ENCODE data around the gene APLP2.

GRCh38 chr11:130070109-130070845 is 583 bp downstream of the APLP2 start:
- TF ChIP-seq EZH2phosphoT487 (IDR thresholded peaks at IDR 0.05; ENCODE audit: unreplicated experiment) (no peak), EZH2 (IDR thresholded peaks at IDR 0.05; ENCODE audit: low read depth, unreplicated experiment) (no peak), ETS1 (IDR thresholded peaks at IDR 0.05) (no peak), POLR2AphosphoS5 (IDR thresholded peaks at IDR 0.05; ENCODE audit: low read depth) (no peak), REST (IDR thresholded peaks at IDR 0.05; ENCODE audit: unreplicated experiment) (no peak), CREB1 (CRISPR knock-in tag; IDR thresholded peaks at IDR 0.05; ENCODE audit: low read depth) (no peak), ZNF331 (CRISPR knock-in tag; IDR thresholded peaks at IDR 0.05; ENCODE audit: low read depth) (no peak), ZNF114 (CRISPR knock-in tag; IDR thresholded peaks at IDR 0.05) (no peak), JUNB (IDR thresholded peaks at IDR 0.05; ENCODE audit: unreplicated experiment) (no peak), STAT1 (IDR thresholded peaks at IDR 0.05; ENCODE audit: unreplicated experiment) (no peak)
- TF ChIP-seq, protein P1, sequence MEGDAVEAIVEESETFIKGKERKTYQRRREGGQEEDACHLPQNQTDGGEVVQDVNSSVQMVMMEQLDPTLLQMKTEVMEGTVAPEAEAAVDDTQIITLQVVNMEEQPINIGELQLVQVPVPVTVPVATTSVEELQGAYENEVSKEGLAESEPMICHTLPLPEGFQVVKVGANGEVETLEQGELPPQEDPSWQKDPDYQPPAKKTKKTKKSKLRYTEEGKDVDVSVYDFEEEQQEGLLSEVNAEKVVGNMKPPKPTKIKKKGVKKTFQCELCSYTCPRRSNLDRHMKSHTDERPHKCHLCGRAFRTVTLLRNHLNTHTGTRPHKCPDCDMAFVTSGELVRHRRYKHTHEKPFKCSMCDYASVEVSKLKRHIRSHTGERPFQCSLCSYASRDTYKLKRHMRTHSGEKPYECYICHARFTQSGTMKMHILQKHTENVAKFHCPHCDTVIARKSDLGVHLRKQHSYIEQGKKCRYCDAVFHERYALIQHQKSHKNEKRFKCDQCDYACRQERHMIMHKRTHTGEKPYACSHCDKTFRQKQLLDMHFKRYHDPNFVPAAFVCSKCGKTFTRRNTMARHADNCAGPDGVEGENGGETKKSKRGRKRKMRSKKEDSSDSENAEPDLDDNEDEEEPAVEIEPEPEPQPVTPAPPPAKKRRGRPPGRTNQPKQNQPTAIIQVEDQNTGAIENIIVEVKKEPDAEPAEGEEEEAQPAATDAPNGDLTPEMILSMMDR (conservative IDR thresholded peaks at IDR 0.05; ENCODE audit: low read depth in 2 of 2), result no peak
- TF ChIP-seq, protein P2, sequence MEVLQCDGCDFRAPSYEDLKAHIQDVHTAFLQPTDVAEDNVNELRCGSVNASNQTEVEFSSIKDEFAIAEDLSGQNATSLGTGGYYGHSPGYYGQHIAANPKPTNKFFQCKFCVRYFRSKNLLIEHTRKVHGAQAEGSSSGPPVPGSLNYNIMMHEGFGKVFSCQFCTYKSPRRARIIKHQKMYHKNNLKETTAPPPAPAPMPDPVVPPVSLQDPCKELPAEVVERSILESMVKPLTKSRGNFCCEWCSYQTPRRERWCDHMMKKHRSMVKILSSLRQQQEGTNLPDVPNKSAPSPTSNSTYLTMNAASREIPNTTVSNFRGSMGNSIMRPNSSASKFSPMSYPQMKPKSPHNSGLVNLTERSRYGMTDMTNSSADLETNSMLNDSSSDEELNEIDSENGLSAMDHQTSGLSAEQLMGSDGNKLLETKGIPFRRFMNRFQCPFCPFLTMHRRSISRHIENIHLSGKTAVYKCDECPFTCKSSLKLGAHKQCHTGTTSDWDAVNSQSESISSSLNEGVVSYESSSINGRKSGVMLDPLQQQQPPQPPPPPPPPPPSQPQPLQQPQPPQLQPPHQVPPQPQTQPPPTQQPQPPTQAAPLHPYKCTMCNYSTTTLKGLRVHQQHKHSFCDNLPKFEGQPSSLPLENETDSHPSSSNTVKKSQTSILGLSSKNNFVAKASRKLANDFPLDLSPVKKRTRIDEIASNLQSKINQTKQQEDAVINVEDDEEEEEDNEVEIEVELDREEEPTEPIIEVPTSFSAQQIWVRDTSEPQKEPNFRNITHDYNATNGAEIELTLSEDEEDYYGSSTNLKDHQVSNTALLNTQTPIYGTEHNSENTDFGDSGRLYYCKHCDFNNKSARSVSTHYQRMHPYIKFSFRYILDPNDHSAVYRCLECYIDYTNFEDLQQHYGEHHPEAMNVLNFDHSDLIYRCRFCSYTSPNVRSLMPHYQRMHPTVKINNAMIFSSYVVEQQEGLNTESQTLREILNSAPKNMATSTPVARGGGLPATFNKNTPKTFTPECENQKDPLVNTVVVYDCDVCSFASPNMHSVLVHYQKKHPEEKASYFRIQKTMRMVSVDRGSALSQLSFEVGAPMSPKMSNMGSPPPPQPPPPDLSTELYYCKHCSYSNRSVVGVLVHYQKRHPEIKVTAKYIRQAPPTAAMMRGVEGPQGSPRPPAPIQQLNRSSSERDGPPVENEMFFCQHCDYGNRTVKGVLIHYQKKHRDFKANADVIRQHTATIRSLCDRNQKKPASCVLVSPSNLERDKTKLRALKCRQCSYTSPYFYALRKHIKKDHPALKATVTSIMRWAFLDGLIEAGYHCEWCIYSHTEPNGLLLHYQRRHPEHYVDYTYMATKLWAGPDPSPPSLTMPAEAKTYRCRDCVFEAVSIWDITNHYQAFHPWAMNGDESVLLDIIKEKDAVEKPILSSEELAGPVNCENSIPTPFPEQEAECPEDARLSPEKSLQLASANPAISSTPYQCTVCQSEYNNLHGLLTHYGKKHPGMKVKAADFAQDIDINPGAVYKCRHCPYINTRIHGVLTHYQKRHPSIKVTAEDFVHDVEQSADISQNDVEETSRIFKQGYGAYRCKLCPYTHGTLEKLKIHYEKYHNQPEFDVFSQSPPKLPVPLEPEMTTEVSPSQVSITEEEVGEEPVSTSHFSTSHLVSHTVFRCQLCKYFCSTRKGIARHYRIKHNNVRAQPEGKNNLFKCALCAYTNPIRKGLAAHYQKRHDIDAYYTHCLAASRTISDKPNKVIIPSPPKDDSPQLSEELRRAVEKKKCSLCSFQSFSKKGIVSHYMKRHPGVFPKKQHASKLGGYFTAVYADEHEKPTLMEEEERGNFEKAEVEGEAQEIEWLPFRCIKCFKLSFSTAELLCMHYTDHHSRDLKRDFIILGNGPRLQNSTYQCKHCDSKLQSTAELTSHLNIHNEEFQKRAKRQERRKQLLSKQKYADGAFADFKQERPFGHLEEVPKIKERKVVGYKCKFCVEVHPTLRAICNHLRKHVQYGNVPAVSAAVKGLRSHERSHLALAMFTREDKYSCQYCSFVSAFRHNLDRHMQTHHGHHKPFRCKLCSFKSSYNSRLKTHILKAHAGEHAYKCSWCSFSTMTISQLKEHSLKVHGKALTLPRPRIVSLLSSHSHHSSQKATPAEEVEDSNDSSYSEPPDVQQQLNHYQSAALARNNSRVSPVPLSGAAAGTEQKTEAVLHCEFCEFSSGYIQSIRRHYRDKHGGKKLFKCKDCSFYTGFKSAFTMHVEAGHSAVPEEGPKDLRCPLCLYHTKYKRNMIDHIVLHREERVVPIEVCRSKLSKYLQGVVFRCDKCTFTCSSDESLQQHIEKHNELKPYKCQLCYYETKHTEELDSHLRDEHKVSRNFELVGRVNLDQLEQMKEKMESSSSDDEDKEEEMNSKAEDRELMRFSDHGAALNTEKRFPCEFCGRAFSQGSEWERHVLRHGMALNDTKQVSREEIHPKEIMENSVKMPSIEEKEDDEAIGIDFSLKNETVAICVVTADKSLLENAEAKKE (CRISPR knock-in tag; IDR thresholded peaks at IDR 0.05), result no peak

Data from GM23338 (cell line).